Gastrocnemius medialis (tissue), 4 donors: ENCODE results near the gene LRCH1.
"Not testable (repeated sequence)": the region's sequence is repeated elsewhere in the genome, so short reads cannot be mapped to it uniquely, and the experiment has no call there.

ENCODE experiments used
- CTCF ChIP-seq, 5 experiments: fragments of 450-650 bp in 3 of 5; fragments of 200-600 bp in 2 of 5; sonication (generic) in 2 of 5; IDR thresholded peaks in 4 of 5; conservative IDR thresholded peaks in 1 of 5; 1 replicate in 4 of 5; 2 replicates in 1 of 5; pipeline ENCODE4 v1.5.1; 2016 to 2019; ENCODE audit warnings: antibody characterized with exemption in 5 of 5, mild to moderate bottlenecking in 3 of 5, moderate library complexity in 3 of 5
- POLR2A ChIP-seq, 2 donors: fragments of 450-650 bp; IDR thresholded peaks; one replicate each; pipeline ENCODE4 v1.6.1; 2017; ENCODE audit warnings: antibody characterized with exemption in 2 of 2, mild to moderate bottlenecking in 2 of 2, moderate library complexity in 2 of 2

GRCh38 chr13:46755508-46755907 lies 202.5 kb downstream of the LRCH1 start:
- TF ChIP-seq CTCF (IDR thresholded peaks at IDR 0.05 in 4 of 5, conservative IDR thresholded peaks at IDR 0.05 in 1 of 5); POLR2A (IDR thresholded peaks at IDR 0.05): not testable (repeated sequence)
